NCI-H226 (cell line): ENCODE measurements around the gene DDN.

Source experiments
- DNase-seq: peaks from one replicate; pipeline ENCODE4 v3.0.0-alpha.2; 2015

The DDN gene

DNA sequence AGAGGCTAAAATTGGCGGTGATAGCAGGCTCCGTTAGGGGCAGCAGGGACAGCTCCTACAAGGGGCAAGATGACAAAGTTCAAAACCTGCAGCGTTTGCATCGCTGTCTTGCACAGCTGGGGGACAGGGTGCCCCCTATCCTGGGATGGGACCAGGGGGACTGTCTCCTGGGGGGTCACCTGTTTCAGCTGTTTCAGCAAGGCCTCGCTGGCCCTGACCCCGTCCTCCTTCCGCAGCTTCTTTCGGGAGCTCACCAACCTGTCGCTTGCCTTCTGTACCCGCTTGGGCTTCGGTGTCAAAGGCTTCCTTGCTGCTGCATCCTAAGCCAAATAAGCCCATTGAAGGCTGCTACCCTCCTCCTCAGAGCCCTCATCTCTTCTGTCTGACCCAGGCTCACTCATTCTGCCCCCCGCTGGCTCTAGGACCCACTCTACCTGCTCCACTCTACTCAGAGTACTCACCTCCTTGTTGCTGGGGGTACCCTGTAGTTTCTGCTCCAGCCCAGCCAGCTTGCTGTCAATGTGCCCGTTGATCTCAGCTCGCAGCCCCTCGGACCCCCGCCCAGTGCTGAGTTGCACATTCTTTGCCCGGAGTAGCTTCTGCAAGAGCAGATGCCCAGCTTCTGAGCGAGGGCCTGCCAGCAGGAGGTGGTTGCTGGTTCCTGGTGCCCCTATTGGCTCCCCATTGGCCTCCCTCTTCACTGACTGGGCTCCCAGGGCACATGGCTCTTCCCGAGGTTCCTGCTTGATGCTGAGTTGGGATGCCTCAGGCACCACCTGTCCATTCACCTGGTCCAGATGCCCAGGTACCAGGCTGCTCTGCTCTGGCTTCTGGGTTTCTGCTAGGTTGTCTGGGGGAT lies 31.8 kb upstream of the DDN start:
- no peak for DNase-seq

- DNase-seq, result no peak
These were observed 30.9 kb upstream of the DDN start for GRCh38 chr12:49030119-49030518.

DNA sequence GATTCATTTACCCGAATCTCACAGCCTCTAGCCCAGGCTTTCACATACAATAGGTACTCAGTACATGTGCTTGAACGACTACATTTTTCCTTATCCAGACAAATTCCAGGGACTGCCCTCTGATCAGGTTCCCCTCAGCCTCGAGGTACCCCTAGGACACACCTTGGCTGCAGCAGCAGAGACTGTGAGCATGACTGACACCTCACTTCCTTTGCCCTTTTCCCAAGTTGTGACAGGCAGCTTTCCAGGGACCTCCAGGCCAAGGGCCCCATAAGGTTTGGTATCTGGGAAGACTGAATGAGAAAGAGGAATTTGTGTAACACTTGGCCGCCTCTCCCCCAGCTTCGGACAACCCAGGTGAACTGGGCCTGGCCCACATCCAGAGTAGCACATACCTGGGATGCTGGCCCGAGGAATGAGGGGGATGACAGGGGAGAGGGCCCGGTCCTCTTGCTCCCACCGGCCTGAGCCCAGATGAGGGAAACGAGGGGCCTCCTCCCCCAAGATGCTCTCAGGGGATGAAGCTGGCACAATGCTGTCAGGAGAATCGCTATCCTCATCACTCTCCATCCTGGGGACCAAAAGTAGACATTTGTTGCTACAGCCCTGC lies 29.6 kb upstream of the DDN start:
- no peak for DNase-seq

- DNase-seq, result no peak
These were observed 28.8 kb upstream of the DDN start for GRCh38 chr12:49027846-49028555.

DNA sequence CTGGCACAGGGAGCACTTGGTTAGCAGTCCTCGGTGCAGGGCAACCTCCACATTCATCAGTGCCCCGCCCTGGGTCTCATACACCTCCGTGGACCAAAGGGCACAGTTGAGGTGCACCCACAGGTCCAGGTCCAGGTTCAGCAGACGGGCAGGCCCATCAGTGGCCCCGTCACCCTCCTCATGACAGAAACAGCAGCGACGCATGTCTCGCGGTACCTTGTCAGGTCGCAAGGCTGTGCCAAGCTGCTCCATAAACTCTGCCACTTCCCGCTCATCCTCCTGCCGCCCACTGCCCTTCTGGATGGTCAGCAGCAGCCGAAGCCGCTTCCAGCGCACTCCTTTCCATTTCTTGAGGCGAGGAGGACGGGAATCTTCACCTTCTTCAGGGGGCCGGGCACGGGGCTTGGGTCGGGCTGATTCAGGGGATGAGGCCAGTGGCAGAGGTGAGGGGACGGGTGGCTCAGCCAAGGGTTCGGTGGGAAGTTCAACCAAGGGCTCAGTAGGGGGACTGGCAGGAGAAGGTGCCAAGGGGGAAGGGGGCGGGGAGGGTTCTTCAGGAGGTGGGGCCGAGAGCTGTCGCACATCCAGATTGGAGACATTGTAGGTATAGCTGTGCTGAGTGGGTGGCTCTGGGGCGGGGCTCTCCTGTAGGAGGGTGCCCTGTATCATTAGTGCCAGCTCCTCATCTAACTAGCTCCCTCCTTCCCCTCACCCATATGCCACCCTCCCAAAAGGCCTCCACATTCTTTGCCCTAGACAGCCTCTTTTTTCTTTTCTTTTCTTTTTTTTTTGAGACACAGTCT lies 27.7 kb upstream of the DDN start:
- DNase-seq, result no peak

DNA sequence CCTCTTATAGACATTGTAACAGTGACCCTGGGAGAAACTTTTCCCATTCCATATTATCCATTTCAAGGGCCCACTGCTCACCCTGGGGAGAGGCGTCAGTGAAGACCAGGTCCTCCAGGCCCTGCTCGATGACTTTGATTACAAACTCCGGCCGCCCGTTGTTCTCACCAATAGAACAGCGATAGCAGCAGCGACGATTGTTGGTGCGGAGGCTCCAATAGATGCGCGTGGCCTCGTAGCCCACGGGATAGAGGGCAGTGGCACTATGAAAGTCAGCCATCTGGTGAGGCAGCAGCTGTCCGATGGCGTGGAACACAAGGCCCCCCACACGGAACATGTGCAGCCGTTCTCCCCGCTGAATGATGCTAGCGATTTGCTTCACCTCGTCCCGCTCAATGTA lies 26.9 kb upstream of the DDN start:
- DNase-seq, result no peak

DNA sequence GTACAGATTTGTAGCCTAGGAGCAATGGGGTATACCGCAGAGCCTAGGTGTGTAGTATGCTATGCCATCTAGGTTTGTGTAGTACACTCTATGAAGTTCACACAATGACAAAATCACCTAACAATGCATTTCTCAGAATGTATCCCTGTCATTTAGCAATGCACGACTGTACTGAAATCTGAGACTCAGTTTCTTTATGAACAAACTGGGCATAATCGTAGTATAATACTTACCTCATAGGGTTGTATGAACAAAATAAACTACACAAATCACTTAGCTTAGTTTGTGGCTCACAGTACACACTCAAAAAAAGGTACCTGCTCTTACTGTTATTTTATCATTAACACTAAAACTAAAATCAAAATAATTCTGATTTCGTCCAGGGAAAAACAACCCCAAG lies 26.3 kb upstream of the DDN start:
- DNase-seq, result no peak

DNA sequence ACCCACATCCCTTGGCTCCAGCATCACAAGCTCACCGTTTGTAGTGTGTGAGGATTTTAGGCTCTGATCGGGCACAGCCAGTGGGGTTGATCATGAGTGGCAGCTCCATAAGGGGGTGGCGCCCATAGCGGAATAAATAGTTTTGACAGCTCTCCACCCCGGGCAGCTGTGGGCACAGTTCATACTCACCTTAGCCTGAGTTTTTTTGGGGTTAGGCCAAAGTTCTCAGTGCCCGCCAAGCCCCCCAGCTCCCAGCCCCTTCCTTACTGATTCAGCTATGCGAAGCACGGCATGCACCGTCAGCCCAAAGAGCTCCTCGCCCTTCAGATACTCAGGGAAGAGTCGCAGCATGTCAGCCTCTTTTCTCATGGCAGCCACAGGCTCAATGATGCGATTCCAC lies 25.4 kb upstream of the DDN start:
- DNase-seq, result no peak

DNA sequence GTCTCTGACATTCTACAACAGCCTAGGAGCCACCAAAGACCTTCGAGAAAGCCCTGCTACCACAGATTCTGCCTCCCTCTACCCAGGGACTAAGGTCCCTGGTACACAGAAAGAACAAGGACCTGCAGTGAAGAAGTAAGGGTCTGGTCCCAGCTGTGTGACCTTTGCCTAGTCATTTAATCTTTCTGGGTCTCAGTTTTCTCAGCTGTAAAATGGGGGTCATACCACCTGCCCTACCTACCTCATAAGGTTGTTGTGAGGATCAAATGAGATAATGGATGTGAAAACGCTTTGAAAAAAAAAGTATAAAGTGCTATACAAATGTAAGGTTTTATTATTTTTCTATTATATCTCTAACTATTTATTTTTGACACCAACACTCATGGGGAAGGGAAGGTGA lies 24.6 kb upstream of the DDN start:
- DNase-seq, result no peak

DNA sequence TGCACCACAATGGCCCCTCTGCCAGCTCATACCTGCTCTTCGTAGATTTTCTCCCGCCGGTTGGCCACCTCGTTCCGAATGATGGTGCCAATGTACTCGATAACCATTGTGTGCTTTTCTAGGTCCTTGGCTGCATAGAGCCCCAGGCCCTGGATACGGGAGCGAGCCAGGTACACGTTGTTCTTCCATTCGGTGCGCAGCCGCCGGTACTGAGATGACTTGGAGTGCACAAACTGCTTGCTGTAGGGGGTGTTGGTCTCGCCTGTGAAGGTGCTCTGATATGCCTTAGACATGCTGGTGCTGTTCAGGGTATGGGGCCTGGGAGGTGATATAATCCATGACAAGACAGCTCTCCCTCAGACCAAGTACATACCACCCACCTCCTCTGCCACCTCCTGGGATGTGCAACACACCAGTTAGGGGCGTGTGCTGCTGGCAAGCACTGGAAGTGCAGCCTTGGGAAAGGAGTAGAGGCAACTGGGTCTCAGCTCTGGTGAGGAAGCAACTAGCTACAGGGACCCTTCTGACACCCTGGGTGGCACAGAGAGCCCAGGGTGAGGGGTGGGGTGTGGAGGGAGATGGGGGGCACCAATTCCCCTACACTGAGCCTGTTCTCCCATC lies 23.5 kb upstream of the DDN start:
- no peak for DNase-seq

DNA sequence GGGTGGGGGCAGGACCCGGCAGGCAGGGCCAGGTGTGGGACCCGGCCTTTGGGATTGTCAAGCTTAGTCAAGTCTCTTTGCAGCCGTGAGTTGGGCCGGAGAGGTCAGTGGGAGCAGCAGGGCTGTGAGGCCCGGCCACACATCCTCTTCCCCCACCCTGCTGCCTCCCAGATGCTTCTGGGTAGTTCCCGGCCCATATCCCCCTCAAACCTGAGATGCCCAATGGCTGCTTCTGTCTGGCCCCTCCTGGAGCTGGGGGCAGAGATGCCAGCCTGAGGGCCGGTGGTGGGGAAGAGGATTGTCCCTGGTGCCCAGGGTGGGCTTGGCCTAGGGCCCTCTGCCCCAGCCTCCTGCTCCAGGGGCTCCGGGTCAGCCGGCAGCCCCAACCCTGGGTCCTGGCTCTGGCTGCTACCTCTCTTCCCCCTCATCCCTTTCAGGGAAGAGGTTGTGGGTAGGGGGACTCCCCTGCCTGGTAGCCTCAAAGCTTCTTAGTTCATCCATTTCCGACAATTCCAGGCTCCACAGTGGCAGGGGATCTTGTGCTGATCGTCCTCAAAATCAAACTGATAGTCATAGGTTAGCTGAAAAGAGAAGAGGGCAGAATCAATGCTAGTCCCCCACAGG lies 22.2 kb upstream of the DDN start:
- DNase-seq, result no peak

- no peak for DNase-seq
These were observed 21.3 kb upstream of the DDN start for GRCh38 chr12:49020441-49020840.

DNA sequence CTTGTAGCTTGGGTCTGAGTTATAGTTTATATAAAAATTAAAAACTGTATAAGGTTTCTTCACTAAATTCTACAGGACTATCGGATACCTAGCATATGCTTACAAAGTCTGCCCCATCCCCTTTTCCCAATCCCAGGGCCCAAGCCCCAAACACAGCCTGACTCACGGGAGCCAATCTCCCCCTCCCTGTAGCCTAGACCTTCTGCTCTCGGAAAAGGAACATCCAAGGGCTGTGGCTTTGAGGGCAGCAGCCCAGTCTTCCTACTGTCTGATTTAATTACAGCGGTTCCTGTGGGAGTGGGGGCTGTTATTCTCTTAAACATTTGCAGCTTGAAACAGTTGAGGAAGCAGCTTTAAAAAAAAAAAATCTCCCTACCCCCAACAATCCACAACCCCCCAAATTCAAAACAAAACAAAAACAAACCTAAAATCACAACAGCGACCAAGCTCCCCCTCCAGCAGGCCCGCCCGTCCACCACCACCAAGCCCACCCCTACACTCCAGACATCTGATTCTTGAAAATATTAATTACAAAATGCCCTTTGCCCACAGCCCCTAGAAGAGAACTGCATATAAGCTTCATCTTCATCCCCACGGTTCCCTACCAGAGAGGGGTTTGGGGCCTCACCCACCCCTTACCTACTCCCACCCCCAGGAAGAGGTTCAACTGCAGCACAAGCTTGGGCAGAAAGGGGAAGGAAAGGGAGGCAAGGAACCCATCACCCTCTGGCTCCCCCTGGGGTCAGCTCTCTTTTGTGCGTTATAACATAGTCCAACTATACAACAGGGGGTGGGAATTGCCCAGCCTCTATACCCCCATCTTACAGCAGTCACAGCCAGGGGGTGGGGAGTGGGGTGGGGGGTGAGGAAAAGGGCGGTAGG lies 20.5 kb upstream of the DDN start:
- peak; percentile 20 for DNase-seq

DNA sequence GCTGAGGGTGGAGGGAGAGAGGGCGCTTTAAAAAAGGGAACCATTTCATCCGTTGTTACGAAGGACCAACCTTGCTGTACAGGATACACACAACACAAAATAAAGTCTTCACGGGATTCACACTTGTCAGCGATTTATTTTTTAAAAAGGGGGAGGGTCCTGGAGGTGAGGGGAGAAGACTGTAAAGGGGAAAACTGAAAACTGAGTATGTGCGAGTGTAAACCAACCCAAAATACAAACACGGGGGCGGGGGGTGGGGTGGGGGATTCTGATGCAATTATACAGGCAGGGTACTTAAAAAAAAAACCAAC lies 19.9 kb upstream of the DDN start:
- DNase-seq, result no peak

DNA sequence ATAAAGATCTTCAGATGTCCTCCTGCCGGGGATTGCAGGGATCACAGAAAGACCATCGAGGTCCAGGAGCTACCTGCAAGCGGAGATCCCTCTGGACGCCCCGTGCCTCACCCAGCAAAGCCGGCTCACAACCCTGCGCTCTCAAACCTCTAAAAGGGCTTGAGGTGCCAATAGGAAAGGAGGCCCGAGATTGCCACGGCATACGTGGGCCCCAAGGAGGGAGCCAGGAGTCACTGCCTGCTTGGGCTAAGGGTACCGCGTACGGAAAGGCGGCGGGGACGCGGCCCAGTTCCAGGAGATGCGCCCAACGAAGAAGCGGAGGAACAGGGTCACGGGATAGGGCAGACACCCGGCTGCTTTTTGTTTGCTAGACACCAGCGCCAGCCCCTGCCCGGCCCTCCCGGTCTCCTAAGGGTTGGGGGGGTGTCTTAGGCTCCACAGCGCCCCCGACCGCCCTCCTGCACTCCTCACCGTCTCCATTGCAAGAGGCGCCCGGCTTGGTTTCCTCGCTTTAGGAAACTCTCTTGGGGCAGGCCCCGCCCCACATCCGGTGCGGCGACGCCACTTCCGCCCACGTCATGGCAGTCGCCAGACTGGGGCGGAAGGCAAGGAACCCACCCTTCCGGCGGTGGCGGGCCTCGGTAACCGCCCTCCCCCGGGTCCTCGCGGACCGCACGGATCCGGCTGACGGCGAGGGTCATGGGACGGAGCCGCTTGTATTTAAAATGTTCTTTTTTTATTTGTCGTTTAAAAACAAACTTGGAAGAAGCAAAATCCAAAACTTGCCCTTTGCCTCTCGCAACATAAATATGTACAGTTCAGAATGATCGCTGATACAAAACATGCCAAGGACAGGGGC lies 19.3 kb upstream of the DDN start, which contains the start of gene PRKAG1:
TSS of gene PRKAG1 (minus strand) at position 516 of the 859 bp plus-strand sequence. CDS start at position 480, 36 bp downstream.
- DNase-seq, result peak; percentile 97

- no peak for DNase-seq
These were observed 18.7 kb upstream of the DDN start for GRCh38 chr12:49017891-49018260.

GRCh38 chr12:49015196-49015595 lies 16.0 kb upstream of the DDN start:
- DNase-seq, result no peak

- DNase-seq, result peak; percentile 22
These were observed 15.4 kb upstream of the DDN start for GRCh38 chr12:49014547-49014946.

GRCh38 chr12:49013428-49013827 lies 14.3 kb upstream of the DDN start:
- no peak for DNase-seq

DNA sequence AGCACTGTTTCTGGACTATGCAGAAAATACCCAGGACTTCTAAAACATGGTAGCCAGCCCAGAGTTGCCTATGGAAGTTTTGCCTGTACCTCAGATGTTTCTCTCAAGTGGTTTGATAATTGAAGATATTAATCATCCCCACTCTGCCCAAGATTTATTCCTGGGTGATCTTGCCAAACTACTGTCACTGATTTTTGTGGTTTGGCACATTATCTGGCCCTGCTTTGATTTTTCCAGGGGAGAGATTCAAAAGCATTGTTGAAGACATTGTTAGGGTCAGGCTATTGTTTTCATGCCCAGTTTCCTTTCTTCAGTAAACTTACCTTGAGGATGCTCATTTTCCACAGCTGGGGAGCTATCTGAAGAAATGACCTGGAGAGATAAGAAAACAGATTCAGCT lies 13.6 kb upstream of the DDN start:
- no peak for DNase-seq
